Dermis microvascular lymphatic vessel endothelial cell (primary cell): ENCODE measurements around the gene CENPN. TPM values are rescaled to one million over a fixed set of nuclear protein-coding genes. Genes with fewer than 3 reads are reported as not detected.

Experiments
- DNase-seq, 2 donors: peaks; one replicate each; pipeline versions ENCODE4 v3.0.0 to v3.0.0-alpha.2; 2010; ENCODE audit warnings: low read depth in 2 of 2
- total RNA-seq: library from RNA; depleted of rRNA; stranded (reverse); fragments of >200 nt; gene quantifications from 2 replicates; pipeline ENCODE4 v1.2.1, GENCODE V29; 2014

Gene CENPN, protein sequence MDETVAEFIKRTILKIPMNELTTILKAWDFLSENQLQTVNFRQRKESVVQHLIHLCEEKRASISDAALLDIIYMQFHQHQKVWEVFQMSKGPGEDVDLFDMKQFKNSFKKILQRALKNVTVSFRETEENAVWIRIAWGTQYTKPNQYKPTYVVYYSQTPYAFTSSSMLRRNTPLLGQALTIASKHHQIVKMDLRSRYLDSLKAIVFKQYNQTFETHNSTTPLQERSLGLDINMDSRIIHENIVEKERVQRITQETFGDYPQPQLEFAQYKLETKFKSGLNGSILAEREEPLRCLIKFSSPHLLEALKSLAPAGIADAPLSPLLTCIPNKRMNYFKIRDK
- total RNA-seq: 33.4 and 45.1 TPM in 2 replicates

DNA sequence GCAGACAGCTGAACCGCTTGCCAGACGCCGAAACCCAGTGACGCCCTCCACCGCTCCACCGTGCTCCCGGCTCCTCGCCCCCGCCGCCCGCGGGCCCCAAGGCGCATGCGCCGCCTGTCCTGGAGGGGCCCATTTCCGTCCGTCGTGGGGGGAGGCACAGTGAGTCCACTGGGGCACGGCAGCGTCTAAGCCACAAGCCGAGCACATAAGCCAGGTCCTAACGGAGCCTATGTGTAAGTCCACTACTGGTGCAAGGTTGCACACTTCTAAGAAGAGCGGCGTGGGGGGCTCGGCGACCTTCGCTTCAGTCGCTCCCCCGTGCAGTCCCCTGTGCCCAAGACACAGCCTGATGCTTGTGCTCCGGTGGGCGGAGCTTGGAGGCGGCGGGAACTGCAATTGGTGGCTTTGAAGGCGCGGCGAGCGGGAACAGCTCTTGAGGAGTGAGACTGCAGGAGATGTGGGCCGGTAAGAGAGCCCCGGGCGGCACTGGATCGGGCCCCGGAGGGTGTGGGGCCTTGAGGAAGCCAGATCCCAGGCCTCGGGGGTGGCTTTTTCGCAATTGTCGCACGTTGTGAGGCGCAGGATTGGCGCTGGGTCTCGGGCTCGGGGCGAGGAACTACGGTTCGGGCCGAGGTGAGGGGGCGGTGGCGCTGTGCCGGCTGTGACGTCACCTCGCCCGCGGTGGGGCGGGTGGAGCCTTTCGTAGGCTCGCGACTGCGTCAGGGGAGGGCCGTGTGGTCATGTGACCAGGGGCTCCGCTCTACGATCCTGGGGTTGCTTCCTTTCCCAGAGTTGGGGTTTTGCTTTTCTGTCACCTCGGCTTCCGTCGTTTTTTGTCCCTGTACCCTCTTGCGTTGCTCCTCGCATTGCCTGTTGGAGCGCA lies at the start of gene CENPN, which contains the start of gene CMC2:
Gene CENPN, plus strand, starts transcription at position 402 of the 883 bp plus-strand sequence. CDS start 4,726 bp downstream, outside the sequence.
Gene CMC2, minus strand, starts transcription at position 73 of the 883 bp plus-strand sequence. CDS start 9,491 bp downstream, outside the sequence.
- DNase-seq: peak; percentile 98

DNA sequence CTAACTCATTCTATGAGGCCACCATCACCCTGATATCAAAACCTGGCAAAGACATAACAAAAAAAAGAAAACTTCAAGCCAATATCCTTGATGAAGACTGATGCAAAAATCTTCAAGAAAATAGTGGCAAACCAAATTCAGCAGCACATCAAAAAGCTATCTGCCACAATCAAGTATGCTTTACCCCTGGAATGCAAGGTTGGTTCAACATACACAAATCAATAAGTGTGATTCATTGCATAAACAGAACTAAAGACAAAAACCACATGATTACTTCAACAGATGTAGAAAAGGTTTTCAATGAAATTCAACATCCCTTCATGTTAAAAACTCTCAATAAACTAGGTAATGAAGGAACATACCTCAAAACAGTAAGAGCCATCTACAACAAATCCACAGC lies 48.7 kb upstream of the CENPN start:
- no peak for DNase-seq

DNA sequence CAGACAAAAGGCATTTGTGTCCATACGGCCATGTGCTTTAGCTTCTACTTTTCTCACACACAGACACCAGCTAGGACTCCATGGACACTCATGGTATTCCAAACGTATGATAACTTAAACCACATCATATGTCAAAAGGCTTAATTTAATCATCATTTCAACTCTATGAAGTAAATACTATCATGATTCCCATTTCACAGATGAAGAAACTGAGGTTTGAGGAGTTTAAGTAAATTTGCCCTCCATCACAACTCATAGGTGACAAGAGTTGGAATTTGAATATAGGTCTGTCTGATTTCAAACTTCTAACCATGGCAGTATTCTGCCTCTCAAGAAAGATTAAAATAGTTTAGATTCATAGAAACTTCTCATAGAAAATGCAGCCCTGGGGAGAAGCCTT lies 44.1 kb upstream of the CENPN start:
- no peak for DNase-seq

DNA sequence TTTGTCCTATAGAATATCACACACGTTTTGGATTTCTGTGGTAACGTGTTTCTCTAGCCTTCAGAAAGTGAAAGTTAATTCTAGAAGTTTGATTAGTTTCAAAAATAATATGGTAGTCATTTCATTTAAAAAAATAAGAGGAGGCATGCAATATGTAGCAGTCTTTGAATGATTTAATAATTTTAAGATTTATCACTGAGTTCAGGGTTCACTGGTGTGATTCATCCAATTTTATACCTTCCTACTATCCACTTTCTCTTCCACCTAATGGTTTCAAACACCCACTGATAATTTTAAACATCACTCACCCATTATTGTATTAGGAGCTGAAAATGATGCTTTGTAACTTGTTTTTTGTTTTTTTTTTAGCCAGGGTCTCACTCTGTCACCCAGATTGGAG lies 42.7 kb upstream of the CENPN start:
- no peak for DNase-seq

DNA sequence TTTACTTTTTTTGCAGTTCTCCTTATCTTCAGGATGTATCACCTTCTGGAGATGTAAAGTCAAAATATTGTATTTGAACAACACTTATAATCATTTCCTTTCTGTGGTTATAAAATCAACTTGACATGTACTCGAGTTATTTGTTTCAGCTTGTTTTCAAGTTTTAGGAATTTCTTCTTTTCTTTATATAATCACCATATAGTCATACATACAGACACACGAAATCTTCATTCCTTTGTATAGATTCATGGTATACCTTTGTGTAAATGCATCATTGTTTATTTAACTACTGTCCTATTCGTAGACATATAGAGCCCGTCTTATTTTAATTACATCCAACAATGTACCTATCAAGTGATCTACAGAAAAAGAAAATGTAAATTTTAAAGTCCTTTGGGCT lies 40.4 kb upstream of the CENPN start:
- DNase-seq: no peak

DNA sequence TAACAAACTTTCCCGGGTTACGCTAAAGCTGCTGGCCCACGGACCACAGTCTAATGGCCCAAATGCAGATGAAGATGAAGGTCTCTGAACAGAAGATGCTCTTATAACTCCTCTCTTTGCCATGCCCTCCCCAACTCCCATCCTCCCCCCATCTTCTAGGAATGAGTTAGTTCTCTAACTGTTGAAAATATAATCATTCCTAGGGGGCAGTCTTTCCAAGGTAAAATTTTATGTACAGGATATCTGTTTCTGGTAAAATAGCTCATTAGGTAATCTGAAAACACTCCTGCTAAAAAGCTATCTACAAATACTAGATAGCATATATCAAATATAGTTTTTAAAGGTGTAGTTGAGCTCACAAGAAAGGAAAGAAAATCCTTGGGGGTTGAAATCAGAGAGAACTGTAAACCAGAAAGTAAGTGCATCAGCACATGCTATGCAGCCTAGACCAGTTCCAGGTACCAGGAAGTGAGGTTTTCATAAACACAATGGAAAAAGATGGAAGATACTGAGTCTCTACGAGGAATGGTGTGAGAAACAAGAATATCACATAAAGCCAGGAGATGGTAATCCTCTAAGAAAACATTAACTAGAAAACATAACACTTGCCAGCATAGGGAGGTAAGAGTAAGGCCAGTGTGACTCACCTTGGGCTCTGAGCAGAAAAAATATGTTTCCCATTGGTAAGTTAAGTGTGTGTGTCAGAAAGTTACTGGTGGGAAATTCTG lies 38.5 kb upstream of the CENPN start:
- peak in 1 of 2 donors; percentile 57 for DNase-seq

DNA sequence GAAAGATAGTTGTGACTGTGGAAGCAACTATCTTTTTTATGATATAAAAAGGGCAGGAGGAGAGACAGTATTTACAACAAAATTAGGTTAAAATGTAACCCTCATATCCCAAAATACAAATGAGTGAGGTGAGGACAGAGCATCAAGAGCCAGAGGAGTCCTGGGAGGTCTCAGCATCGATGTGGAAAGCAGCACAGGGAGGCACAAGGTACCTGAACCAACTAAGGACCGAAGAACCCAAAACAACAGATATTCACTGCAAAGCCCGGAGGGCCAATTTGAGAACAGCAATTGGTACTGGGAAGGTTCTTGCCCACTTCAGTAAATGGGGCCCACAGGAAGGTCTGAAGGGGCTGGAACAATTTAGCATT lies 37.9 kb upstream of the CENPN start:
- no peak for DNase-seq

DNA sequence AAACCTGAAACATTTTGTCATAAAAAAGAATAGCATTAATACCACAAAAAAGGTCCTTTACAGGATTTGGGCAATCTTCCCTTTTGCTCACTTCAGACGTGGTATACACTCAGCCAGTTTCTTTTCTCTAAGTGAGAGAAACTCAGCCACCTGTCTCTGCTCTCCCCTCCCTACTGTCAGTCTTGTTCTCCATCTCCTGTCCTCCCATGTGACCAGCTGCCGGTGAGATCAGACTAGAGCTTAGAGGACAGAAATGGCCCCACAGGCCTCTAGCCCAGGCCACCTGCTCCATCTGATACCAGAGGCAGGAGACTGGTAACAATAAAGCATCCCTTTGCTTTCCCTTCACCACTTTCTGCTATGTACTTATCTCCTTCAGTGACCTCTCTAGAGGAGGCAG lies 35.2 kb upstream of the CENPN start:
- no peak for DNase-seq

DNA sequence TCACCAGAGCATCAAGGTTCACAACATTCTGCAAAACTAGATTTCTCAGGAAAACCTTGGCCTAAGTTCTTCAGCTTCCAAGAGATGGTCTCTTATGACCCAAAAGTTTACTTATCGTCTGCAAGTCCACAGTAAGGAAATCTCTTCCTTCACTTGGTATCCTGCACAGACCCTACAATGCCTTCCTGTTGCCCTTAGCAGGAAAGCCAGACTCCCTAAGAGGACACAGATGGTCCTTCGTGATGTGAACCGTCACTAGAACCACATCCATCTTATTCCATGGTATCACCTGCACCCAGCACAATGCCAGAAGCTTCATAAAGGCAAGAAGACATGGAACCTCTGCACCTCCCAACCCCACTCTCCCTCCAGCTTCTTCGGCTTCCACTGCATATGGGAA lies 34.4 kb upstream of the CENPN start:
- DNase-seq: peak in 1 of 2 donors; percentile 56

DNA sequence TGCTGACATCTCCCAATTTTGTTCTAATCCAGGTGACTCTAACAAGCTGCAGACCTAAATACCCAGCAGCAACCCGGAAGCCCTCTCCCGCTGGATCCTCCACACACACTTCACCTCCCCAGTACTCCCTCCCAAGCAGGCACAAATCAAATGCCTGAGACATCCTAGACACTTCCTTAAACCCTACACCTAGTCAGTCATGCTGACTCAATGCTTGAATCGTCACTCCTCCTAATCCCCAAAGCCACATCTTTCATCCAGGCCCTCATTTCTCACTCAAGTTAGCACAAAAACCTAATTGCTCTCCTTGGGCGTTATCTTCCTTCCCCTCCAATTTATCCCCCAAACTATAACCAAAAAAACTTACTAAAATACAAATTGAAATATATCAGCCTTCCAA lies 33.0 kb upstream of the CENPN start:
- no peak for DNase-seq

DNA sequence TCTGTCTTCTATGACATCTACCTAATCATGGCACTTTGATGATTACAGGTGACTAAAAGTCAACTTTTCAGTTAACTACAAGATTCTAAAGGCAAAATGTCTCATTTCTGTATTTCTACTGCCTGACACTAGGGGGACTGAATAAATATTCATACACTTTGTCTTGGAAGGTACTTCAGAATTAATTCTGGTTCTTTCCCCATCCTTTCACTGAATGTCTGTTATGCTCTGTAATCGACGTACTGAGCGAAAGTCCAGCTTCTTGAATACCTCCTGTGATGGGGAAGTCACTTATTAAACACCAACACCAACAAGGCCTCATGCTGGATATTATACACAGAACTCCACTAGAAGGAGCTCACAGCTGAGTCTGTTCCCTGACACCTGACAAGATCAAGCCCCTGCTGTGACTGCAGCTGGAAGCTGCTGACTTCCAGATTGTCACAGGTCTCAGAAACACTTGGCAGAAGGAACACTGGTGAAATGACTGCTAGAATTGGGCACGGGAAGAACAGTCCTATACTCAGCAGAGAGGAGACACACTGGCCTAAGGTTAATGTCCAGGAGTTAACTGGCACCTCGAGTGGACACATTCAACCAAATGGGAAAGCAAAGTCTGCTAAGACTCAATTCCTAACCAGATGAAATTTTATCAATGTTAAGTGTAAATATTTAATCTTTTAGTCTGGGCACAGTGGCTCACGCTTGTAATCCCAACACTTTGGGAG lies 32.2 kb upstream of the CENPN start:
- DNase-seq: no peak

DNA sequence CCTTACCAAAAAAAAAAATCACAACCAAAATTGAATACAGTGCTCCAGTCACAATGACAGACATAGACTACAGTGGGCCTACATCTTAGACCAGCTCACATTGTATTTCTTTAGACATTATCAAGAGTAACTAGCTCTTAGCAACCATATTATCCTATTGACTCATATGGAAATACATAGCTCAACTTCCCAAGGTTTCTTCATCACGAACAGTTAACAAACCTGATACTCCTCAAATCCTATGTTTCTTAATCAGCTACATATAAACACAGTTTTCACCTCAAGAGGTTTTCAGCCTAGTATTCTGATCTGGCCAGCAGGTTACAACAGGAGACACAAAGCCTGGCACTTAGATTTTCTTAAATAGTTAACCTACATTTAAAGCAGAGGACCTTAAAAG lies 30.1 kb upstream of the CENPN start:
- no peak for DNase-seq

DNA sequence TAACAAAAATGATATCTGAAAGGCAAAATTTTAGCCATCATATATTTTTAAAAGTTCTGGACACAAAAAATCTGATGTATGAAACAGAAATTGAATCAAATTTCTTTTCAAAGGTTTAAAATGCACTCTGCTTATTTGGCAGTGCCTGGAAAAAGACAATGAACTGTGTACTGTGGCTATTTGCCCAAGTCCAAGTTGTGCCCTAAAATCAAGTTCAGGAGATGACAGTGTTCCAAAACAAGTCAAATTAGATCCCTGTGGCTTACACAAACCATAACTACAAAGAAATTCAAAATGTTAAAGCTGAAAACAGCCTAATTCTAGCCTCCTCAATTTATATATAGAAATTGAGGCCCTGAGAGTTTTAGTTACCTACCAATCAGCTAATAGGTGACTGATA lies 25.9 kb upstream of the CENPN start:
- DNase-seq: no peak

DNA sequence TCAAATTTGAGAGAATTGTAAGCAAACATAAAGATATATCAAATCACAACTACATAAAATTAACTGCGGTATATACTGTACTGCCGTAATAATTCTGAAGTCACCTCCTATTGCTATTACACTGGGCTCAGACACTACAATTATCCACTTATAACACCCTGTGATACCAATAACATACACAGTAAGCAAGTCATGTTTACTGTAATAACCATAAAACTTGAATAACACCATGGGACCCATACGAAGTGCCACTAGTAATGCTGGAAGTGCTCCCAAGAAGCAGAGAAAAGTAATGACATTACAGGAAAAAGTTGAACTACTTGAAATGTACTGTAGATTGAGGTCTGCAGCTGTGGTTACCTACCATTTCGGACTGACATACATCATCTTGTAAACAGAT lies 24.4 kb upstream of the CENPN start:
- DNase-seq: no peak

DNA sequence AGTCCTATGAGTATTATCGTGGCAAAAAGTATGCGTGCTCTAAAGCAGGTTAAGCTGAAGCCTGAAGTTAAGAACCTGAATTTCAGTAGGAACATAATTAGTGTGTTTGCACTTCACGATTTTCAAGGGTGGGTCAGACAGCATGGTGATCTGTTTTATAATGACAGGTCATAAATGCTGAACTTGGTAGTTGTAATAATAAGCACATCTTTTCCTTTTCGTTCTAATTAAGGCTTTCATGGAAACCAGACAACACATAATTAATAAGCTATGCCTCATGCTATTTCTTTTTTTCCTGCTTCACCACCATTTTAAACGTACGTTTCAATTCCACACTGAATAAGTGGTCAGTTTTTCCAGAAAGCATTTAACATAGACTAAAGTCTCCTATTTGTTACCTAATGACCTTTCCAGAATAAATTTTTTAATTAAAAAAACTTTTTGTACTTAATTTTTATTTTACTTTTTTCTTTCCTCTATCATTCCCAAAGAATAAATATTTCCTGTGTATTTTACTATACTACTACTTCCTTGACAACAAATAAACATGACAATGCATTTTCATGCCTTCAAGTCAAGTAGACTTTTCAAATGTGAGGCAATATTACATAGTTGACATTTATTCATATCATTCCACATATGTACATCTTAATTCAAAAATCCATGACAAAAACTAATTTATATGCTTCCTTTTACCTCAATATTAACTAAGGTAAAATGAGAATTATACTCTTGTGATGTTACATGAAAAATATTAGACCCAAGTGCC lies 22.7 kb upstream of the CENPN start:
- no peak for DNase-seq

DNA sequence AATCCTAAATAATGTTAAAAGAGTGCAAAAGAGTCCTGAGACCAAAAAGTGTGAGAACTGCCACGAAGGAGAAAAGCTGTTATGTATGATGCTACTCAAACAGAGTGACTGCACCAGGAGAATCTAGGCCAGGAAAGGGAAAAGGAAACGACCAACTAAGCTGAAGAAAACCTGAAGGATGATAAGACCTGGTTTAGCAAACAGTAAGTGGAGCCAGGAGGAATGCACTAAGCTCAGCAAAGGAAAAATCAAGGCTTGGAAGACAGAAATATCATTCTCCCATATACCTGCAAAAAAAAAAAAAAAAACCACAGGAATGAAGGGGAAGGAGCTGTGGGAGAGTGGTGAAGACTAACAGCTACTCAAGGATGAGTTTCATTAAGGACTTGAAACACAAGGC lies 21.4 kb upstream of the CENPN start:
- peak in 1 of 2 donors; percentile 36 for DNase-seq

DNA sequence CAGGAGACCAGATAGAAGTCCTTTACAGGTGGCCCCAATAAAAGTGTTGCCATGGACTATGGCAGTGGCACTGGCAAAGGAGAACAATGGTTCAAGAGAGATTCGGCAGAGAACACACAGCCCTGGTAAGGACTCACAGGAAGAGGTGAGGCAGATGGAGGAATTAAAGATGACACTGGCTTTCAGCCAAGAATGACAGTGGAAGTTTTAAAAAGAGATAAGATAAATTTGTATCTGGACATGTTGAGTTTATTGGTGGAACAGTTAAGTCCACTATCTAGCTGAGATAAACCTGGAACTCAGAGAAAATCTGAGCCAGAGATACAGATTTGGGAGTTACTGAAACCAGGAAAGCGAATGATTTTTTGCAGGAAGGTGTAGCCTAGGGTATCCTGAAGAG lies 20.5 kb upstream of the CENPN start:
- DNase-seq: peak; percentile 67 to 78

DNA sequence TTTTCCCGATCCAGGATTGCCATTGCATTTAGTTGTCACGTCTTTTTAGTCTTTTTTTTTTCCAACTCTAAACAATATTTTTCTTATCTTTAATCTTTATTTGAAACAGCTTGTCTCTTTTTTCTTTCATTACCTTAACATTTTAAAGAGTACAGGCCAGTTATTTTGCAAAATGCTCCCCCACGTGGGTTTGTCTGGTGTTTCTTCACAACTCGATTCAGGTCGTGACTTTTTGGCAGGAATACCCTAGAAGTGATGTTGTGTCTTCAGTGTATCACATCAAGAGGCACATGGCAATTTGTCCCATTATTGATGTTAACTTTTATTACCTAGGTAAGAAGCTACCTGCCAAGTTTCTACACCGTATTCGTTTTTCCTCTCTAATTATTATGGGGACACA lies 18.3 kb upstream of the CENPN start:
- DNase-seq: no peak

DNA sequence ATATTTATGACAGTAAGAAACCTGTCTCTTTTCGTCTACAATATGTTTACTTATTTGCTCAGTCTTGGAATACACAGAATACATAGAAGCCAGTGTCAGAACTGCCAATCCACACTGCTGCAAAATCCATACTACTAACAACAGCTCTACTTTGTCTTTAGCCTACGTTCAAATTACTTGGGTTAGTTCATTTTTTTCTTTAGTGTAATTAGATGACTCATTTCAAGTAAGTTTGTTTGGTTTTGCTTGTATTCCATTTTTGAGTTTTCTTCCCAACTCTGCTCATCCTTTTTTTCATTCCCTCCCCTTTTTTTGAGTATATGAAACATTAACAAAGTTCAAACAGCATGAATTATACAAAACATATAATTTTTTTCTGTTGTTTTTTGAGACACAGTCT lies 17.2 kb upstream of the CENPN start:
- DNase-seq: no peak

DNA sequence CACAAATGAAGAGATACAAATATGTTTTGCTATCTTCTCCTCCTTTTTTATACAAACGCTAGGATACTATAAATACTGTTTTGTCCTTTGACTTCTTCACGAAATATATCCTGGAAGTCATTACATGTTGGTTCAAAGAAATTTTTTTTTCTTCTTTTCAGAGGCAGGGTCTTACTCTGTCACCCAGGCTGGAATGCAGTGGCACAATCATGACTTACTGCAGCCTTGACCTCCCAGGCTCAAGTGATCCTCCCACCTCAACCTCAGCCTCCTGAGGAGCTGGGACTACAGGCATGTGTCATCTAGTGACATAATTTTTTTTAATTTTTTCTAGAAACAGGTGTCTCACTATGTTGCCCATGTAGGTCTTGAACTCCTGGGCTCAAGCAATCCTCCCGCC lies 16.4 kb upstream of the CENPN start:
- no peak for DNase-seq

DNA sequence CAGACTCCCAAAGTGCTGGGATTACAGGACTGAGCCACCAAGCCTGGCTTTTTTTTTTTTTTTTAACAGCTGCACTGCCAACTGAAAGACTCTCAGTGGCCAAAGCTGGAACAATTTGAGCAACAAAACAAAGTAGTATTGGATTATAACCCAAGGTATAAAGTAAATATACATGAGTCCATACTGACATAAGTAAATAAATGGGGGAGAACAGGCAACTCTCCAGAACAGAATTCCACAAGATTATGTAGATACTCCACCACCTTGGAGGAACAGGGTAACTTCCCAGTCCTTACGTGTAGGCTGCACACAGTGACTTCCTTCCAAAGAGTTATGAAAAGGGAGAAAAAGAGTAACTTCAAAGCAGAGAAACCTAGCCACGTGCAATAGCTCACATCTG lies 16.0 kb upstream of the CENPN start:
- DNase-seq: no peak
